Spleen (tissue), 11 donors: ENCODE data around the gene VPS37B. TPM values are rescaled to one million over a fixed set of nuclear protein-coding genes. Genes with fewer than 3 reads are reported as not detected.

ENCODE experiments used
- DNase-seq: peaks from one replicate; pipeline ENCODE4 v3.0.0-alpha.2; 2020
- H3K27ac ChIP-seq, 8 donors: fragments of 200-600 bp; sonication (generic) in 7 of 8; 1 replicate in 4 of 8; 2 replicates in 4 of 8; pipeline versions ENCODE4 v1.5.0 to v1.8.0; 2016 to 2021; ENCODE audit warnings: inconsistent platforms in 4 of 8, mild to moderate bottlenecking in 4 of 8, moderate library complexity in 1 of 8
- H3K27me3 ChIP-seq, 7 donors: fragments of 200-600 bp; sonication (generic) in 6 of 7; replicated peaks in 1 of 7; 1 replicate in 4 of 7; 2 replicates in 3 of 7; pipeline versions ENCODE4 v1.5.0 to v1.8.0; 2016 to 2021; ENCODE audit warnings: inconsistent platforms in 3 of 7, mild to moderate bottlenecking in 1 of 7
- H3K36me3 ChIP-seq, 6 donors: fragments of 200-600 bp; sonication (generic) in 5 of 6; 1 replicate in 4 of 6; 2 replicates in 2 of 6; pipeline versions ENCODE4 v1.5.0 to v1.8.0; 2016 to 2021; ENCODE audit warnings: inconsistent platforms in 2 of 6
- H3K4me1 ChIP-seq, 6 donors: fragments of 200-600 bp; sonication (generic) in 5 of 6; 1 replicate in 3 of 6; 2 replicates in 3 of 6; pipeline versions ENCODE4 v1.5.0 to v1.8.0; 2016 to 2021; ENCODE audit warnings: inconsistent platforms in 3 of 6
- H3K4me3 ChIP-seq, 8 donors: fragments of 200-600 bp; sonication (generic) in 7 of 8; 1 replicate in 4 of 8; 2 replicates in 4 of 8; pipeline versions ENCODE4 v1.5.0 to v1.8.0; 2016 to 2021; ENCODE audit warnings: inconsistent platforms in 4 of 8, mild to moderate bottlenecking in 4 of 8, moderate library complexity in 2 of 8
- H3K9me3 ChIP-seq, 8 donors: fragments of 200-600 bp; sonication (generic) in 7 of 8; 1 replicate in 4 of 8; 2 replicates in 4 of 8; pipeline versions ENCODE4 v1.5.0 to v1.8.0; 2016 to 2021; ENCODE audit warnings: inconsistent platforms in 4 of 8
- CTCF ChIP-seq, 11 experiments: fragments of 200-600 bp in 7 of 11; fragments of 450-650 bp in 4 of 11; sonication (generic) in 4 of 11; IDR thresholded peaks in 8 of 11; conservative IDR thresholded peaks in 3 of 11; 1 replicate in 7 of 11; 2 replicates in 4 of 11; pipeline versions ENCODE4 v1.4.0 to v1.8.0; 2016 to 2021; ENCODE audit warnings: antibody characterized with exemption in 11 of 11, inconsistent platforms in 4 of 11, mild to moderate bottlenecking in 1 of 11
- POLR2A ChIP-seq, 3 donors: fragments of 450-650 bp; IDR thresholded peaks; one replicate each; pipeline ENCODE4 v1.5.1; 2017; ENCODE audit warnings: antibody characterized with exemption in 3 of 3, mild to moderate bottlenecking in 1 of 3
- POLR2AphosphoS5 ChIP-seq, 3 donors: sonication (generic); formaldehyde crosslinking; IDR thresholded peaks; one replicate each; pipeline ENCODE4 v1.5.1; 2017; ENCODE audit warnings: antibody characterized with exemption in 3 of 3
- WGBS, 5 donors: extraction: QIAGEN DNeasy Blood & Tissue Kit in 3 of 5; methylation state at CpG; one replicate each; pipeline versions ENCODE4 v1.1.5 to v1.1.7; 2013 to 2018; 5-methylcytosine and 5-hydroxymethylcytosine counted together
- intact Hi-C: fragments of 100-400 bp; cut with DNase I; formaldehyde crosslinking; loops from one replicate; pipeline ENCODE4 v1.15.0; 2023; ENCODE audit warnings: low total_unique reads
- polyA plus RNA-seq, 3 donors: library from polyadenylated mRNA; stranded (reverse); fragments of 200-250 nt; gene quantifications; one replicate each; pipeline ENCODE4 v1.2.1, GENCODE V29; 2013
- total RNA-seq, 7 donors: library from RNA; depleted of rRNA in 3 of 7; stranded (reverse); fragments of >200 nt in 3 of 7; fragmentation: NEBNext Ultra II Directional in 4 of 7; extraction: Animal tissue kit (Norgen Biotek cat#: 25700) in 4 of 7; gene quantifications; one replicate each; pipeline versions ENCODE4 v1.1.0 to v1.2.1, GENCODE V29; 2016 to 2021
- donor health status: healthy with polysubstance abuse.
- donor health status: DM: no; HTN: no; CAD: no; lungs with moderate emphysema.
- donor health status: DM: no; HTN: no; CAD: no.
- donor health status: Bipolar disorder and iron deficiency.
- donor health status: healthy.
- donor health status: DM: no; HTN: no; CAD: no.
- donor health status: DM: yes; HTN: yes; CAD: no.

VPS37B gene
- total and polyA plus RNA-seq, 10 donors, result 24.8 to 67.5 (median 47.3) TPM

- peaks cover 15 to 79% (median 32%) of the 10 kb centered on the region in 6 donors for H3K4me1 ChIP-seq
- TF ChIP-seq POLR2A (IDR thresholded peaks at IDR 0.05) (no peak), POLR2AphosphoS5 (IDR thresholded peaks at IDR 0.05) (no peak), CTCF (IDR thresholded peaks at IDR 0.05 in 8 of 11, conservative IDR thresholded peaks at IDR 0.05 in 3 of 11) (no peak)
- intact Hi-C loops, result no loop called here
- H3K27ac ChIP-seq, result peak overlapping the region in 5 of 8 donors; percentile 84 to 91 (median 89)
- H3K9me3 ChIP-seq, result no peaks in the 10 kb centered on the region
- 85 to 91% (median 89%) methylated on average over 22 of the region's 22 CpGs for WGBS, 5 donors
- H3K36me3 ChIP-seq, result peaks cover 0 to 18% (median 0%) of the 10 kb centered on the region in 6 donors
- peak overlapping the region in 3 of 8 donors; percentile 74 to 88 (median 80) for H3K4me3 ChIP-seq
- peaks cover 0 to 7% (median 0%) of the 10 kb centered on the region in 7 donors for H3K27me3 ChIP-seq
- DNase-seq, result peak; percentile 54
Measured at GRCh38 chr12:122837306-122838265, 58.3 kb downstream of the VPS37B start.

GRCh38 chr12:122836027-122836921 is 59.6 kb downstream of the VPS37B start:
- Histone ChIP-seq H3K4me1 (peaks cover 15 to 66% (median 32%) of the 10 kb centered on the region in 6 donors), H3K36me3 (peaks cover 0 to 18% (median 0%) of the 10 kb centered on the region in 6 donors), H3K4me3 (peak overlapping the region; percentile 61 to 88 (median 73)), H3K27me3 (peaks cover 0 to 7% (median 0%) of the 10 kb centered on the region in 7 donors), H3K27ac (peak overlapping the region; percentile 70 to 91 (median 86)), H3K9me3 (no peaks in the 10 kb centered on the region)
- 0 to 2% (median 1%) methylated on average over 34 to 42 of the region's 42 CpGs for WGBS, 5 donors
- peak; percentile 86 for DNase-seq
- intact Hi-C loops, result no loop called here
- TF ChIP-seq POLR2AphosphoS5 (IDR thresholded peaks at IDR 0.05) (peak in 1 of 3 donors; percentile 63), POLR2A (IDR thresholded peaks at IDR 0.05) (peak in 1 of 3 donors; percentile 44), CTCF (IDR thresholded peaks at IDR 0.05 in 8 of 11, conservative IDR thresholded peaks at IDR 0.05 in 3 of 11) (no peak)

GRCh38 chr12:122835750-122836026 is 60.2 kb downstream of the VPS37B start:
- H3K36me3 ChIP-seq, result peaks cover 0 to 13% (median 0%) of the 10 kb centered on the region in 6 donors
- peaks cover 15 to 60% (median 32%) of the 10 kb centered on the region in 6 donors for H3K4me1 ChIP-seq
- no peak for TF ChIP-seq POLR2AphosphoS5 (IDR thresholded peaks at IDR 0.05)
- no peak for TF ChIP-seq CTCF (IDR thresholded peaks at IDR 0.05 in 8 of 11, conservative IDR thresholded peaks at IDR 0.05 in 3 of 11)
- TF ChIP-seq POLR2A (IDR thresholded peaks at IDR 0.05), result no peak
- H3K9me3 ChIP-seq, result no peaks in the 10 kb centered on the region
- H3K27ac ChIP-seq, result peak overlapping the region; percentile 70 to 91 (median 86)
- WGBS, 5 donors, result 0 to 2% (median 1%) methylated on average over 23 to 43 of the region's 43 CpGs; no CpG with 5 or more reads in 2 of the 5 donors
- intact Hi-C loops, result no loop called here
- peak overlapping the region; percentile 61 to 88 (median 73) for H3K4me3 ChIP-seq
- peak; percentile 89 for DNase-seq
- H3K27me3 ChIP-seq, result peaks cover 0 to 7% (median 0%) of the 10 kb centered on the region in 7 donors
